ENCODE data around the gene ZNF70. TPM values are rescaled to one million over a fixed set of nuclear protein-coding genes. Genes with fewer than 3 reads are reported as not detected.

Gene ZNF70
- total RNA-seq, 2 experiments from 2014 or later = 1.7 TPM

- intact Hi-C loops (cut with micrococcal nuclease) = no loop called here
- Mint-ChIP-seq H3K4me3 (no peak overlapping the region), H3K27ac (peak overlapping the region; percentile 91), H3K27me3 (no peaks in the 10 kb centered on the region), H3K4me1 (ENCODE audit: low read depth) (peaks cover 80% of the 10 kb centered on the region), H3K9me3 (peaks cover 5% of the 10 kb centered on the region), H3K36me3 (ENCODE audit: low read depth) (peaks cover 95% of the 10 kb centered on the region)
- no peak for TF ChIP-seq CTCF (IDR thresholded peaks at IDR 0.05)
- DNase-seq (no peak), ATAC-seq (no peak)
- ChIA-PET POLR2A (interaction anchor here (3.6 kb wide), 1 partner anchor 7 kb away, joined by 31 read pairs; no protein-coding TSS in a partner anchor), CTCF (interaction anchor here (0.6 kb wide), 1 partner anchor 55 kb away, joined by 3 read pairs; no protein-coding TSS in a partner anchor)
Observed at GRCh38 chr22:23704062-23704461, 46.9 kb downstream of the ZNF70 start.

- Mint-ChIP-seq H3K27ac (no peak overlapping the region), H3K9me3 (peaks cover 5% of the 10 kb centered on the region), H3K27me3 (no peaks in the 10 kb centered on the region), H3K4me3 (no peak overlapping the region), H3K36me3 (ENCODE audit: low read depth) (peaks cover 71% of the 10 kb centered on the region), H3K4me1 (ENCODE audit: low read depth) (peaks cover 80% of the 10 kb centered on the region)
- ChIA-PET CTCF (no interaction called here), POLR2A (no interaction called here)
- intact Hi-C loops (cut with micrococcal nuclease) = no loop called here
- TF ChIP-seq CTCF (IDR thresholded peaks at IDR 0.05) = no peak
- ATAC-seq (no peak), DNase-seq (no peak)
Observed at GRCh38 chr22:23700706-23701105, 50.2 kb downstream of the ZNF70 start.

- no peaks in the 10 kb centered on the region for H3K27me3 Mint-ChIP-seq
- ChIA-PET POLR2A (interaction anchor here (1.0 to 3.6 kb wide), 3 partner anchors 7 to 64 kb away, joined by 3 to 31 read pairs (median 7); partner anchors contain the start of gene C22orf15), CTCF (no interaction called here)
- H3K9me3 Mint-ChIP-seq = peaks cover 5% of the 10 kb centered on the region
- peaks cover 65% of the 10 kb centered on the region for H3K36me3 Mint-ChIP-seq (ENCODE audit: low read depth)
- no peak for DNase-seq
- intact Hi-C loops (cut with micrococcal nuclease) = loop anchor here (10.0 kb wide), 1 partner anchor 376 kb away; no protein-coding TSS in a partner anchor
- peaks cover 70% of the 10 kb centered on the region for H3K4me1 Mint-ChIP-seq (ENCODE audit: low read depth)
- no peak overlapping the region for H3K4me3 Mint-ChIP-seq
- no peak for TF ChIP-seq CTCF (IDR thresholded peaks at IDR 0.05)
- peak overlapping the region; percentile 49 for H3K27ac Mint-ChIP-seq
- no peak for ATAC-seq
Observed at GRCh38 chr22:23698673-23699235, 52.2 kb downstream of the ZNF70 start.

GRCh38 chr22:23698094-23698493 is 52.8 kb downstream of the ZNF70 start:
- intact Hi-C loops (cut with micrococcal nuclease) = loop anchor here (10.0 kb wide), 1 partner anchor 377 kb away; no protein-coding TSS in a partner anchor
- Mint-ChIP-seq H3K4me1 (ENCODE audit: low read depth) (peaks cover 64% of the 10 kb centered on the region), H3K36me3 (ENCODE audit: low read depth) (peaks cover 62% of the 10 kb centered on the region), H3K9me3 (peaks cover 5% of the 10 kb centered on the region), H3K27me3 (no peaks in the 10 kb centered on the region), H3K27ac (no peak overlapping the region), H3K4me3 (no peak overlapping the region)
- no peak for TF ChIP-seq CTCF (IDR thresholded peaks at IDR 0.05)
- ChIA-PET POLR2A (interaction anchor here (1.5 to 3.6 kb wide), 5 partner anchors 8 to 69 kb away, joined by 3 to 31 read pairs (median 11); partner anchors contain the start of gene CHCHD10), CTCF (no interaction called here)
- ATAC-seq (no peak), DNase-seq (no peak)

All from activated CD8-positive, alpha-beta T cell treated with anti-CD3 and anti-CD28 coated beads for 36 hours (primary cell).